HG02885 (cell line): ENCODE data around the gene OPCML.

Source experiments
- ATAC-seq: cut with Tn5 transposase; IDR thresholded peaks from one replicate; pipeline ENCODE4 v1.9.1; 2021; ENCODE audit warnings: mild to moderate bottlenecking; ENCODE audit not compliant: unreplicated experiment, poor library complexity

The OPCML gene

GRCh38 chr11:132670921-132671675, 861.2 kb downstream of the OPCML start:
- no peak for ATAC-seq

- no peak for ATAC-seq
Measured at GRCh38 chr11:132669949-132670348, 862.4 kb downstream of the OPCML start.

- no peak for ATAC-seq
Measured at GRCh38 chr11:132665205-132665604, 867.1 kb downstream of the OPCML start.

GRCh38 chr11:132658696-132659095, 873.6 kb downstream of the OPCML start:
- no peak for ATAC-seq

GRCh38 chr11:132658004-132658403, 874.3 kb downstream of the OPCML start:
- ATAC-seq: no peak

- ATAC-seq: no peak
Measured at GRCh38 chr11:132655187-132655855, 877.0 kb downstream of the OPCML start.

GRCh38 chr11:132653237-132653636, 879.1 kb downstream of the OPCML start:
- ATAC-seq: no peak

GRCh38 chr11:132650969-132651720, 881.2 kb downstream of the OPCML start:
- ATAC-seq: no peak

- no peak for ATAC-seq
Measured at GRCh38 chr11:132649277-132649676, 883.0 kb downstream of the OPCML start.

- ATAC-seq: no peak
Measured at GRCh38 chr11:132648851-132649250, 883.5 kb downstream of the OPCML start.

GRCh38 chr11:132646890-132647289, 885.4 kb downstream of the OPCML start:
- ATAC-seq: no peak

GRCh38 chr11:132644520-132645239, 887.6 kb downstream of the OPCML start:
- no peak for ATAC-seq

- ATAC-seq: no peak
Measured at GRCh38 chr11:132643239-132643638, 889.1 kb downstream of the OPCML start.

- ATAC-seq: no peak
Measured at GRCh38 chr11:132640952-132641351, 891.3 kb downstream of the OPCML start.

- no peak for ATAC-seq
Measured at GRCh38 chr11:132639986-132640385, 892.3 kb downstream of the OPCML start.

- no peak for ATAC-seq
Measured at GRCh38 chr11:132639403-132639802, 892.9 kb downstream of the OPCML start.

- no peak for ATAC-seq
Measured at GRCh38 chr11:132638423-132638822, 893.9 kb downstream of the OPCML start.

- no peak for ATAC-seq
Measured at GRCh38 chr11:132636523-132636922, 895.8 kb downstream of the OPCML start.

GRCh38 chr11:132632641-132633124, 899.6 kb downstream of the OPCML start:
- ATAC-seq: no peak

GRCh38 chr11:132631989-132632388, 900.3 kb downstream of the OPCML start:
- ATAC-seq: no peak
